H1 (cell line): ENCODE data around the gene NRAS. TPM values are rescaled to one million over a fixed set of nuclear protein-coding genes. Genes with fewer than 3 reads are reported as not detected.

Source experiments
- EP300 ChIP-seq, 2 experiments: IDR thresholded peaks; 1 replicate in 1 of 2; 2 replicates in 1 of 2; pipeline ENCODE4 v1.6.1; 2011 to 2012; ENCODE audit warnings: low read depth in 2 of 2, low read length in 2 of 2, mild to moderate bottlenecking in 2 of 2, borderline replicate concordance in 1 of 2, inconsistent platforms in 1 of 2, moderate library complexity in 1 of 2
- polyA plus RNA-seq, 7 experiments: library from polyadenylated mRNA; depleted of rRNA in 3 of 7; stranded (reverse) in 5 of 7; unstranded in 2 of 7; fragments of >200 nt in 5 of 7; fragments of 200-250 nt in 2 of 7; gene quantifications; 1 replicate in 5 of 7; 2 replicates in 1 of 7; 4 replicates in 1 of 7; pipeline versions ENCODE4 v1.2.1 to v1.2.3, GENCODE V29; 2011 to 2013; ENCODE audit warnings: missing spikeins in 2 of 7, mixed read lengths in 2 of 7
- total RNA-seq: library from RNA; stranded (reverse); fragmentation: NEBNext Ultra II Directional; extraction: Animal tissue kit (Norgen Biotek cat#: 25700); gene quantifications from 2 replicates; pipeline ENCODE4 v1.2.1, GENCODE V29; 2021

Gene NRAS
- total and polyA plus RNA-seq, 2 of the 8 experiments (the other 6 are each of a cell fraction or from before 2014, with no cell fraction given), result 24.5 to 65.1 TPM

GRCh38 chr1:114668373-114668772, 48.2 kb downstream of the NRAS start (continued):
- no peak for TF ChIP-seq EP300 (IDR thresholded peaks at IDR 0.05; ENCODE audit: borderline replicate concordance in 1 of 2, low read depth in 2 of 2, low read length in 2 of 2)
- TF ChIP-seq, all 59 proteins: peak for 0
